SK-N-MC (cell line): Measurements from ENCODE around the gene HRCT1.

Source experiments
- EZH2 ChIP-seq: fragments of 200-600 bp; sonication (generic); IDR thresholded peaks from one replicate; pipeline ENCODE4 v1.6.1; 2017; ENCODE audit warnings: antibody characterized with exemption
- POLR2AphosphoS5 ChIP-seq: IDR thresholded peaks from 2 replicates; pipeline ENCODE4 v1.6.1; 2012; ENCODE audit warnings: mild to moderate bottlenecking, low read depth, low read length, borderline replicate concordance

- TF ChIP-seq POLR2AphosphoS5 (no peak), EZH2 (no peak)
Observed at GRCh38 chr9:35909687-35910612, 3.9 kb downstream of the HRCT1 start.
